Measurements from ENCODE around the gene ART1. TPM values are rescaled to one million over a fixed set of nuclear protein-coding genes. Genes with fewer than 3 reads are reported as not detected.

The ART1 gene
- total and polyA plus RNA-seq, 4 donors = not detected

- TF ChIP-seq TAF1 (conservative IDR thresholded peaks at IDR 0.05) (no peak), RAD21 (IDR thresholded peaks at IDR 0.05) (no peak), CTCF (IDR thresholded peaks at IDR 0.05; ENCODE audit: low read depth, low read length, missing input control) (no peak), FOXA1 (IDR thresholded peaks at IDR 0.05) (no peak), EGR1 (IDR thresholded peaks at IDR 0.05; ENCODE audit: low read depth in 2 of 2) (no peak), REST (IDR thresholded peaks at IDR 0.05) (no peak), MAX (IDR thresholded peaks at IDR 0.05) (no peak), SP1 (IDR thresholded peaks at IDR 0.05) (no peak), ATF3 (IDR thresholded peaks at IDR 0.05) (no peak), GABPA (IDR thresholded peaks at IDR 0.05 in 1 of 2, conservative IDR thresholded peaks at IDR 0.05 in 1 of 2) (no peak), RXRA (IDR thresholded peaks at IDR 0.05) (no peak)
- DNase-seq (ENCODE audit: low spot score) = no peak
- H3K4me1 ChIP-seq (ENCODE audit: control insufficient read depth in 4 of 4, insufficient read depth in 4 of 4, low read length in 3 of 4) = peaks cover 6 to 12% (median 9%) of the 10 kb centered on the region in 4 donors
- no peak overlapping the region for H3K4me3 ChIP-seq (ENCODE audit: low read depth in 1 of 3, low read length in 3 of 3)
- no peak overlapping the region for H3K27ac ChIP-seq (ENCODE audit: low read depth in 1 of 2, low read length in 2 of 2)
- no peaks in the 10 kb centered on the region for H3K27me3 ChIP-seq (ENCODE audit: control insufficient read depth in 4 of 4, insufficient read depth in 4 of 4, low read length in 3 of 4)
- H3K9ac ChIP-seq (ENCODE audit: low read depth in 1 of 2, low read length in 2 of 2) = no peak overlapping the region
- H3K36me3 ChIP-seq (ENCODE audit: control insufficient read depth in 4 of 4, insufficient read depth in 3 of 4, low read depth in 1 of 4, low read length in 3 of 4) = no peaks in the 10 kb centered on the region
- no peaks in the 10 kb centered on the region for H3K9me3 ChIP-seq (ENCODE audit: control insufficient read depth in 4 of 4, low read length in 3 of 4)
- WGBS = 90% methylated on average over 5 of the region's 5 CpGs
Observed at GRCh38 chr11:3638513-3638912, 6.4 kb upstream of the ART1 start.

- DNase-seq (ENCODE audit: low spot score) = no peak
- TF ChIP-seq HNF4G (IDR thresholded peaks at IDR 0.05) (no peak), YY1 (IDR thresholded peaks at IDR 0.05) (no peak), TAF1 (conservative IDR thresholded peaks at IDR 0.05) (no peak), FOXA1 (IDR thresholded peaks at IDR 0.05) (no peak), GABPA (IDR thresholded peaks at IDR 0.05 in 1 of 2, conservative IDR thresholded peaks at IDR 0.05 in 1 of 2) (no peak), MAX (IDR thresholded peaks at IDR 0.05) (no peak), JUND (IDR thresholded peaks at IDR 0.05) (no peak), HNF4A (conservative IDR thresholded peaks at IDR 0.05) (no peak), RAD21 (IDR thresholded peaks at IDR 0.05) (no peak), REST (IDR thresholded peaks at IDR 0.05) (no peak), ZBTB33 (IDR thresholded peaks at IDR 0.05) (no peak), EGR1 (IDR thresholded peaks at IDR 0.05; ENCODE audit: low read depth in 2 of 2) (no peak), NR2F2 (IDR thresholded peaks at IDR 0.05) (no peak)
- Histone ChIP-seq H3K27ac (ENCODE audit: low read depth in 1 of 2, low read length in 2 of 2) (no peak overlapping the region), H3K36me3 (ENCODE audit: control insufficient read depth in 4 of 4, insufficient read depth in 3 of 4, low read depth in 1 of 4, low read length in 3 of 4) (no peaks in the 10 kb centered on the region), H3K4me3 (ENCODE audit: low read depth in 1 of 3, low read length in 3 of 3) (no peak overlapping the region), H3K9me3 (ENCODE audit: control insufficient read depth in 4 of 4, low read length in 3 of 4) (no peaks in the 10 kb centered on the region), H3K27me3 (ENCODE audit: control insufficient read depth in 4 of 4, insufficient read depth in 4 of 4, low read length in 3 of 4) (no peaks in the 10 kb centered on the region), H3K4me1 (ENCODE audit: control insufficient read depth in 4 of 4, insufficient read depth in 4 of 4, low read length in 3 of 4) (peaks cover 6 to 19% (median 9%) of the 10 kb centered on the region in 4 donors), H3K9ac (ENCODE audit: low read depth in 1 of 2, low read length in 2 of 2) (no peak overlapping the region)
- 97% methylated on average over 14 of the region's 14 CpGs for WGBS
Observed at GRCh38 chr11:3639841-3640240, 5.1 kb upstream of the ART1 start.
